SK-N-MC (cell line): Measurements from ENCODE around the gene FRAT1.
"Not testable (repeated sequence)": the region's sequence is repeated elsewhere in the genome, so short reads cannot be mapped to it uniquely, and the experiment has no call there.

Experiments
- DNase-seq: peaks from one replicate; pipeline ENCODE4 v3.0.0-alpha.2; 2011; ENCODE audit warnings: low read depth, low spot score
- H3K27ac ChIP-seq: fragments of 200-600 bp; sonication (generic); 2 replicates; pipeline ENCODE4 v1.5.1; 2016; ENCODE audit warnings: mixed run types
- H3K36me3 ChIP-seq: fragments of 200-600 bp; sonication (generic); 2 replicates; pipeline ENCODE4 v1.6.1; 2017; ENCODE audit warnings: antibody characterized with exemption, low read length, mixed read lengths; ENCODE audit not compliant: insufficient read depth
- H3K4me3 ChIP-seq: fragments of 200-600 bp; sonication (generic); 2 replicates; pipeline ENCODE4 v1.5.1; 2016
- H3K9ac ChIP-seq: fragments of 200-600 bp; sonication (generic); 2 replicates; pipeline ENCODE4 v1.8.0; 2017; ENCODE audit warnings: mixed run types, mixed read lengths; ENCODE audit not compliant: insufficient read length
- H3K9me3 ChIP-seq: fragments of 200-600 bp; sonication (generic); 2 replicates; pipeline ENCODE4 v1.6.1; 2017; ENCODE audit warnings: low read depth, mild to moderate bottlenecking, antibody characterized with exemption, low read length, moderate library complexity, mixed read lengths
- EZH2 ChIP-seq: fragments of 200-600 bp; sonication (generic); IDR thresholded peaks from one replicate; pipeline ENCODE4 v1.6.1; 2017; ENCODE audit warnings: antibody characterized with exemption
- FOXP2 ChIP-seq: optimal IDR thresholded peaks from 2 replicates; pipeline ENCODE3; 2011; ENCODE audit warnings: mild to moderate bottlenecking, moderate library complexity; ENCODE audit not compliant: insufficient read depth; ENCODE audit errors: extremely low read length, control extremely low read depth
- POLR2AphosphoS5 ChIP-seq: IDR thresholded peaks from 2 replicates; pipeline ENCODE4 v1.6.1; 2012; ENCODE audit warnings: mild to moderate bottlenecking, low read depth, low read length, borderline replicate concordance

The FRAT1 gene

DNA sequence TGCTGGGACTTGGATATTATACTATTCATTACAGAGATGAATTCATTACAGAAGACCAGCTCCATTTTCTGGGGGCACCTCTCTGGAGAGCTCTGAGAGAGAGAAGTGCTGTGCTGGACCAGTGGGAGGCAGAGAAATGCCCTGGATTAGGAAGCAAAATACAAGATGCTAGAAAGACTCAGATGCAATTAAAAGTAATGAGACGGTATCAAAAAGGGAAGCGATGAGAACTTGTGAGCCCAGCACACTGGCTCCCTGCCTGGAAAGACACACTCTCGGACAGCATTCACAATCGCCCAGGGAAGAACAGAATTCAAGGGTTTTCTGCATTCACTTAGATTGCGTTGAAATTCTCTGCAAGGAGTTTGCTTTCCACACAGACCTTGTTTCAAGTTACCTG, 19.0 kb downstream of the FRAT1 start:
- no peaks in the 10 kb centered on the region for H3K9me3 ChIP-seq
- no peak overlapping the region for H3K9ac ChIP-seq
- TF ChIP-seq EZH2 (no peak), POLR2AphosphoS5 (no peak), FOXP2 (no peak)
- no peak overlapping the region for H3K4me3 ChIP-seq
- DNase-seq, result no peak
- no peaks in the 10 kb centered on the region for H3K36me3 ChIP-seq
- no peak overlapping the region for H3K27ac ChIP-seq

DNA sequence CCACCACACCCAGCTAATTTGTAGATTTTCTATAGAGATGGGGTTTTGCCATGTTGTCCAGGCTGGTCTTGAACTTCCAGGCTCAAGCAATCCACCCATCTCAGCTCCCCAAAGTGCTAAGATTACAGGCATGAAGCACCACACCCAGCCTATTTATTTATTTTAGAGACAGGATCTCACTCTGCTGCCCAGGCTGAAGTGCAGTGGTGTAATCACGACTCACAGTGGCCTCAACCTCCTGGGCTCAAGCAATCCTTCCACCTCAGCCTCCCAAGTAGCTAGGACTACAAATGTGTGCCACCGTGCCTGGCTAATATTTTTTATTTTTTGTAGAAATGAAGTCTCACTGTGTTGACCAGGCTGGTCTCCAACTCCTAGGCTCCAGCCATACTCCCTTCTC, 22.3 kb downstream of the FRAT1 start:
- Histone ChIP-seq H3K9ac (no peak overlapping the region), H3K9me3 (no peaks in the 10 kb centered on the region), H3K4me3 (no peak overlapping the region), H3K36me3 (no peaks in the 10 kb centered on the region), H3K27ac (no peak overlapping the region)
- no peak for DNase-seq
- TF ChIP-seq EZH2, result no peak
- TF ChIP-seq POLR2AphosphoS5, result no peak
- TF ChIP-seq FOXP2, result no peak

DNA sequence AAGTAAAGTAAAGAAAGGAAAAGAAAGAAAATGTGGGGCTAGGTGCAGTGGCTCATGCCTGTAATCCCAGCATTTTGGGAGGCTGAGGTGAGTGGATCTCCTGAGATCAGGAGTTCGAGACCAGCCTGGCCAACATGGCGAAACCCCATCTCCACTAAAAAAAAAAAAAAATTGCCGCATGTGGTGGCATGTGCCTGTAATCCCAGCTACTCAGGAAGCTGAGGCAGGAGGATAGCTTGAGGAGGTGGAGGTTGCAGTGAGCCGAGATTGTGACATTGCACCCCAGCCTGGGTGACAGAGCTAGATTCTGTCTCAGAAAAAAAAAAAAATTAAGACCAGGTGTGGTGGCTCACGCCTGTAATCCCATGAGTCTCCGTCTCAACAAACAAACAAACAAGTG, 24.6 kb downstream of the FRAT1 start:
- H3K9me3 ChIP-seq, H3K27ac ChIP-seq, H3K9ac ChIP-seq, DNase-seq, H3K4me3 ChIP-seq, H3K36me3 ChIP-seq: not testable (repeated sequence)

DNA sequence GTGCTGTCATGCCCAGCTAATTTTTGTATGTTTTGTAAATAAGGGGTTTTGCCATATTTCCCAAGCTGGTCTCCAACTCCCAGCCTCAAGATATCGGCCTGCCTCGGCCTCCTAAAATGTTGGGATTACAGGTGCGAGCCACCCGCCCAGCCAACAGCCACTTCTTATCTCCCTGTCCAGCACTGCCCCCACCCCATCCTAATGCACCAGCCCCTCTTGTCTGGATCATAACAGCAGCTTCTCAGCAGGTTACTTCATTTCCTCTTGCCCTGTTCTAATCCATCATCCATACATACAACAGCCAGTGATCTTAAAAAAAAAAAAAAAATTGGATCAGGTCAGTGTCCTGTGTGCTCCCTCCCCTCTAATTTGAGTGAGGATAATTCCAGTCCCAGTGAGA, 28.2 kb downstream of the FRAT1 start:
- H3K36me3 ChIP-seq, result no peaks in the 10 kb centered on the region
- no peak for DNase-seq
- no peaks in the 10 kb centered on the region for H3K9me3 ChIP-seq

DNA sequence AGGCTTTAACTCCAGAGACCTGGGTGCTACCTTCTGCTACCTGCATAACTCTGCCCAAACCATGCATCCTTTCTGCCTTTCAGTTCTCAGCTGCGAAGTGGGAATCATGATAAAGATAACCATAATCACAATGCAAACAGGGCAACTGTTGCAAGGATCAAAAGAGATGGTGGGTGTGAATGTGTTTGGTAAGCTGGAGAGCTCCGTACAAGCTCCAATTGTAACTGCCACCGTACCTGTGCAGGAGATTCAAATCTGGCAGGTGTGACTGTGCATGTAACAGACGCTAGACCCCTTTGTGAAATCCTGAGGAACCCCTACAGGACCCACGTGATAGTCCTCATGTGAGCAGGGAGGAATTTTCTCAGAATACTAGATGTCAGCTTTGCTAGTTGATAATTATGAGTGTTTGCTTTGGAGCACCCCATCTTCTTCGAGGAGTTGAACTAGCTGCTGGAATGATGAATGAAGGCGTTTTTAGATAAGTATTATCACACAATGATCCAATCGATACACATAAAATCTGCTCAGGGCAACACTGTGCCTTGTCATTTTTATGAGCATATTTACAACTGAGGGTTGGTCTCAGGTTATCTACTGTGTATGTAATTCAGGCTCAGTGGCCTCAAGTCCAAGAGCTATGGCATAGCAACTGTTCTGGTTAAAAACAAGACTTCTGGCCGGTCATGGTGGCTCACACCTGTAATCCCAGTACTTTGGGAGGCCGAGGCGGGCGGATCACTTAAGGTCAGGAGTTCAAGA, 30.9 kb downstream of the FRAT1 start:
- no peak for TF ChIP-seq FOXP2
- TF ChIP-seq EZH2, result no peak
- Histone ChIP-seq H3K36me3 (no peaks in the 10 kb centered on the region), H3K9me3 (no peaks in the 10 kb centered on the region), H3K27ac (no peak overlapping the region), H3K4me3 (no peak overlapping the region), H3K9ac (no peak overlapping the region)
- no peak for DNase-seq

More for the DNA sequence above, 28.2 kb downstream of the FRAT1 start:
- Histone ChIP-seq H3K9ac (no peak overlapping the region), H3K27ac (no peak overlapping the region), H3K4me3 (no peak overlapping the region)
- TF ChIP-seq EZH2 (no peak), POLR2AphosphoS5 (no peak), FOXP2 (no peak)

DNA sequence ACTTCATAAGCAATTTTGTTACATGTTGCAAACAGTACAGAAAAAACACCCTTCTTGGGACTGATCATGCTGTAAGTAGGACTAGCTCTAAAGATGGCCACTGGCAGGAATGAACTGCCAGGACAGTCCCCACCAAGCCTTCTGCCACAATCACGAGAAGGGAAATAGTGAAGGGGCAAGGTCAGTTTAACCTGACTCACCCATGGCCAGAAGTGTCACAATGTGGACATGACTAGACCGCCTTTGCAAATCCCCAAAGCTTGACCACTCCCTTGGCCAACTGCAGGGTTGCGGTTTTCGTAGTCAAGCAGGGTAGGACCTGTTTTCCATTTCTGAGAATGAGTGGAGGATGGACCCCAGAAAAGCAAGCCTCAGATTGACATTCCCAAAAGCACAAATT, 34.9 kb downstream of the FRAT1 start:
- TF ChIP-seq EZH2 (no peak), FOXP2 (no peak), POLR2AphosphoS5 (no peak)
- no peak for DNase-seq
- no peak overlapping the region for H3K9ac ChIP-seq
- no peaks in the 10 kb centered on the region for H3K9me3 ChIP-seq
- no peak overlapping the region for H3K4me3 ChIP-seq
- no peaks in the 10 kb centered on the region; the same call in 1 of the 2 replicates for H3K36me3 ChIP-seq
- H3K27ac ChIP-seq, result no peak overlapping the region

DNA sequence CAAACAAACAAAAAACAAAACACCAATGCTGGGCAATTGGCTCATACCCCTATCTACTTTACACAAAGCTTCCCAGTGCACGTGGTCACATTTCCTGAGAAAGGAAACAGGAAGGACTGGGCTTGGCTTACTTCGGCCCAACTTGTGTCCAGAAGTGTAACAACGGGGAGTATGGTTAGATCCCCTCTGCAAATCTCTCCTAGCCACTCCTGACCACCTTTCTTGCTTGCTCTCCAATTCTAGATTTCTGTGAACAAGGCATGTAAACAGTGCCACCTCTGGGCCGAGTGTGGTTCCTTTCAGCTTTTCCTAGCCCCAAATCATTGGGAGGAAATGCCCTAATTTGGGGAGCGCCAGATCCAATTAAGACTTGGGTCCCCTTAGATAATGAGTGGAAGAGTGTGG, 36.5 kb downstream of the FRAT1 start:
- Histone ChIP-seq H3K36me3 (no peaks in the 10 kb centered on the region; the same call in 1 of the 2 replicates), H3K9me3 (no peaks in the 10 kb centered on the region), H3K9ac (no peak overlapping the region), H3K4me3 (no peak overlapping the region), H3K27ac (no peak overlapping the region)
- TF ChIP-seq FOXP2, result no peak
- no peak for DNase-seq

DNA sequence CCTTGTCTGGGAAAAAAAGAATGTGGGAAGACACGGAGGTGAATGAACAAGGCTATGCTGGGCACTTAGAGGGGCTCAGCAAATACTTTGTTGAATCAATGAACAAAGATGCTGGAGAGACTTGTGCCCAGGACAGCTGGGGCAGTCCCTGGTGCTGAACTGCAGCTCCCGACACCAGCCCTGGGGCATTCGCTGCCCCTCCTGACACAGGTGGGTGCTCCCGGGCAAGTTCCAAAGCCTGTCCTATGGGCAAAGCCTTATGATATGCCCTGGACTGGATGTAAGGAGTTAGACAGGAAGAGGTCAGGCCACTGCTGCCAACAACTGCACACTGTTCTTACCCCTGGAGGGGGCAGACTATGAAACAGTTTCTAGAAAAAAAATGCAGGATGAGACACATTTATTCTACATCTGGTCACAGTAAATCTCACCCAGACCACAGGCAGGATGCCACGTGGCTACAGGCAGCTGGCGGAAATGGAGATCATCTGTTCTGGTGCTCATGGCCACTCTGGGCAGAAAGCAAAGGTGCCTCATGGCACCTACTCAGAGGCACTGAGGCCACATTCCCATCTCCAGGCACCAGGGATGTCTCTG, 37.3 kb downstream of the FRAT1 start:
- DNase-seq, result no peak
- Histone ChIP-seq H3K27ac (no peak overlapping the region), H3K9ac (no peak overlapping the region), H3K9me3 (no peaks in the 10 kb centered on the region), H3K36me3 (no peaks in the 10 kb centered on the region; the same call in 1 of the 2 replicates), H3K4me3 (no peak overlapping the region)
- TF ChIP-seq FOXP2, result no peak
- TF ChIP-seq POLR2AphosphoS5, result no peak
- TF ChIP-seq EZH2, result no peak

DNA sequence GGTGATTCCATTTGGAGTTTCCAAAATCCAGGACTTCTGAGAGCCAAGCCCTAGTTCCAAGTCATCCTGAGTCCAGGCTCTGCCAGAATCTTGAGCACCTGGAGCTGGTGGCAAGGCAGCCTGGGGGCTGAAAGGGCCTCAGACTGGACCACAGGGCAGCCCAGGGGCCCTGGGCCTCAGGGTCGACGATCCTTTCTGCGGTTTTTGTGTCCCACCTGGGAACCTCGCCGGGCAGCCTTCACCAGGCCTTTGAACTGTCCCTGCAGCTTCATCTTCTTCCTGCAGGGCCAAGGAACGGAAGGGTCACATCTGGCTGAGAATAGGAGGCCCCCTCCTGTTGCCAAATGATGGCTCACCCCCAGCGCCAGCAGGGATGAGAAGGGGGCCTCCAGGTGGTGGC, 37.8 kb downstream of the FRAT1 start:
- Histone ChIP-seq H3K27ac (no peak overlapping the region), H3K36me3 (no peaks in the 10 kb centered on the region; the same call in 1 of the 2 replicates)

More for the DNA sequence above, 37.8 kb downstream of the FRAT1 start:
- TF ChIP-seq POLR2AphosphoS5, result no peak
- TF ChIP-seq EZH2, result no peak
- TF ChIP-seq FOXP2, result no peak
- Histone ChIP-seq H3K4me3 (no peak overlapping the region), H3K9ac (no peak overlapping the region), H3K9me3 (no peaks in the 10 kb centered on the region)
- DNase-seq, result no peak
